MM.1S (cell line): ENCODE data around the gene HSPB6.

Experiments
- DNase-seq: peaks from one replicate; pipeline ENCODE4 v3.0.0-alpha.2; 2015
- H2AFZ ChIP-seq: fragments of 300-600 bp; sonication (generic); 2 replicates; pipeline ENCODE4 v1.6.0; 2016; ENCODE audit warnings: antibody characterized with exemption, low read length
- H3F3A ChIP-seq: fragments of 300-600 bp; sonication (generic); 2 replicates; pipeline ENCODE4 v1.6.1; 2016; ENCODE audit warnings: mild to moderate bottlenecking, antibody characterized with exemption, low read length, moderate library complexity, mixed read lengths; ENCODE audit not compliant: insufficient read depth
- H3K27ac ChIP-seq: fragments of 300-600 bp; sonication (generic); 2 replicates; pipeline ENCODE4 v1.5.1; 2016; ENCODE audit warnings: mild to moderate bottlenecking, low read length
- H3K27me3 ChIP-seq: fragments of 300-600 bp; sonication (generic); replicated peaks from 2 replicates; pipeline ENCODE4 v1.6.0; 2016; ENCODE audit warnings: low read length; ENCODE audit not compliant: insufficient read depth
- H3K36me3 ChIP-seq: fragments of 300-600 bp; sonication (generic); replicated peaks from 2 replicates; pipeline ENCODE4 v1.6.1; 2016; ENCODE audit warnings: mild to moderate bottlenecking, low read length, mixed read lengths; ENCODE audit not compliant: insufficient read depth
- H3K4me1 ChIP-seq: fragments of 300-600 bp; sonication (generic); 2 replicates; pipeline ENCODE4 v1.6.1; 2016; ENCODE audit warnings: low read length, mixed read lengths
- H3K4me2 ChIP-seq: fragments of 300-600 bp; sonication (generic); 2 replicates; pipeline ENCODE4 v1.6.0; 2016; ENCODE audit warnings: low read depth, low read length
- H3K4me3 ChIP-seq: fragments of 300-600 bp; sonication (generic); 2 replicates; pipeline ENCODE4 v1.5.1; 2016; ENCODE audit warnings: low read length, mixed read lengths
- H3K79me2 ChIP-seq: fragments of 300-600 bp; sonication (generic); 2 replicates; pipeline ENCODE4 v1.6.1; 2016; ENCODE audit warnings: mixed run types, low read length, mixed read lengths
- H3K9ac ChIP-seq: fragments of 300-600 bp; sonication (generic); 2 replicates; pipeline ENCODE4 v1.6.1; 2016; ENCODE audit warnings: low read length, mixed read lengths
- H3K9me2 ChIP-seq: fragments of 300-600 bp; sonication (generic); replicated peaks from 2 replicates; pipeline ENCODE4 v1.6.1; 2016; ENCODE audit warnings: mild to moderate bottlenecking, low read length, mixed read lengths; ENCODE audit not compliant: insufficient read depth
- H3K9me3 ChIP-seq: fragments of 300-600 bp; sonication (generic); replicated peaks from 2 replicates; pipeline ENCODE4 v1.6.1; 2016; ENCODE audit warnings: mild to moderate bottlenecking, low read length, mixed read lengths; ENCODE audit not compliant: insufficient read depth
- H4K20me1 ChIP-seq: fragments of 300-600 bp; sonication (generic); 2 replicates; pipeline ENCODE4 v1.6.1; 2016; ENCODE audit warnings: mild to moderate bottlenecking, low read length, moderate library complexity, mixed read lengths; ENCODE audit not compliant: insufficient read depth
- EZH2 ChIP-seq: fragments of 300-600 bp; sonication (generic); optimal IDR thresholded peaks from 2 replicates; pipeline ENCODE3; 2017; ENCODE audit warnings: low read depth, mild to moderate bottlenecking, antibody characterized with exemption, low read length, mixed read lengths
- EZH2phosphoT487 ChIP-seq: fragments of 300-600 bp; sonication (generic); IDR thresholded peaks from 2 replicates; pipeline ENCODE4 v1.6.1; 2018; ENCODE audit warnings: antibody characterized with exemption, low read length
- TF ChIP-seq, protein P1 (sequence below): fragments of 300-600 bp; sonication (generic); IDR thresholded peaks from 2 replicates; pipeline ENCODE4 v1.5.1; 2016; ENCODE audit warnings: antibody characterized with exemption, low read length, mixed read lengths

HSPB6 gene

DNA sequence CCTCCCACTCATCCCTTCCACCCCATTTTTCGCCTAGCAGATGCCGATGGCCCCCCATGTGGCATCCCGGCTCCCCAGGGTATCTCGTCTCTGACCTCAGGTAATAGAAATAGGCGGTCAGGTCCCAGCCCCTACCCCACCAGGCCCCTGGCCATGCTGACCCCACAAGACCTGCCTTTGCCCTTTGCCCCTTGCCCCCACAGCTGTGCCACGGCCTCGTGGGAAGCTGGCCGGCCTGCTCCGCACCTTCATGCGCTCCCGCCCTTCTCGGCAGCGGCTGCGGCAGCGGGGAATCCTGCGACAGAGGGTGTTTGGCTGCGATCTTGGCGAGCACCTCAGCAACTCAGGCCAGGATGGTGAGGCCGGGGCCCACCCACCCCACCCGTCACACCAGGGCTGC is 23.9 kb upstream of the HSPB6 start:
- H3K9me2 ChIP-seq = no peaks in the 10 kb centered on the region
- H3K27ac ChIP-seq = no peak overlapping the region
- no peak overlapping the region for H3K9ac ChIP-seq
- DNase-seq = no peak
- TF ChIP-seq EZH2 (no peak), EZH2phosphoT487 (no peak)
- TF ChIP-seq, protein P1, sequence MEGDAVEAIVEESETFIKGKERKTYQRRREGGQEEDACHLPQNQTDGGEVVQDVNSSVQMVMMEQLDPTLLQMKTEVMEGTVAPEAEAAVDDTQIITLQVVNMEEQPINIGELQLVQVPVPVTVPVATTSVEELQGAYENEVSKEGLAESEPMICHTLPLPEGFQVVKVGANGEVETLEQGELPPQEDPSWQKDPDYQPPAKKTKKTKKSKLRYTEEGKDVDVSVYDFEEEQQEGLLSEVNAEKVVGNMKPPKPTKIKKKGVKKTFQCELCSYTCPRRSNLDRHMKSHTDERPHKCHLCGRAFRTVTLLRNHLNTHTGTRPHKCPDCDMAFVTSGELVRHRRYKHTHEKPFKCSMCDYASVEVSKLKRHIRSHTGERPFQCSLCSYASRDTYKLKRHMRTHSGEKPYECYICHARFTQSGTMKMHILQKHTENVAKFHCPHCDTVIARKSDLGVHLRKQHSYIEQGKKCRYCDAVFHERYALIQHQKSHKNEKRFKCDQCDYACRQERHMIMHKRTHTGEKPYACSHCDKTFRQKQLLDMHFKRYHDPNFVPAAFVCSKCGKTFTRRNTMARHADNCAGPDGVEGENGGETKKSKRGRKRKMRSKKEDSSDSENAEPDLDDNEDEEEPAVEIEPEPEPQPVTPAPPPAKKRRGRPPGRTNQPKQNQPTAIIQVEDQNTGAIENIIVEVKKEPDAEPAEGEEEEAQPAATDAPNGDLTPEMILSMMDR = no peak
- no peak overlapping the region for H2AFZ ChIP-seq
- H3K79me2 ChIP-seq = peaks cover 13% of the 10 kb centered on the region
- no peaks in the 10 kb centered on the region for H3F3A ChIP-seq
- H3K9me3 ChIP-seq = no peaks in the 10 kb centered on the region
- no peaks in the 10 kb centered on the region for H3K27me3 ChIP-seq
- no peaks in the 10 kb centered on the region for H3K36me3 ChIP-seq
- H3K4me3 ChIP-seq = no peak overlapping the region
- peaks cover 7% of the 10 kb centered on the region for H3K4me1 ChIP-seq
- H4K20me1 ChIP-seq = no peaks in the 10 kb centered on the region
- H3K4me2 ChIP-seq = no peak overlapping the region

DNA sequence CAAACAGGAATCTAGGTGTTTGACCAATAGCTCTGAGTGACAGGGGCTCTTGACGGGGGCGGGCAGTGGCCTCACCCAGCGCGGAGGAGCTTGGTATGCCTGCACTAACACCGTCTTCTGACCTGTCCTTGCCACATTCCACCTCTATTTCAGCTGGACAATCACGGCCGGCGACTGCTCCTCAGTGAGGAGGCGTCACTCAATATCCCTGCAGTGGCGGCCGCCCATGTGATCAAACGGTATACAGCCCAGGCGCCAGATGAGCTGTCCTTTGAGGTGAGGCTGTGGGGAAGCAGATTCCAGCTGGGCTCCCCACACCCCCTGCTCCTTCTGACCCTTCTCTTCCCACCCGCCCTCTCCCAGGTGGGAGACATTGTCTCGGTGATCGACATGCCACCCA is 23.2 kb upstream of the HSPB6 start:
- no peaks in the 10 kb centered on the region for H3K36me3 ChIP-seq
- DNase-seq = no peak
- TF ChIP-seq, protein P1 = no peak
- TF ChIP-seq EZH2phosphoT487 (no peak), EZH2 (no peak)
- H3F3A ChIP-seq = no peaks in the 10 kb centered on the region
- no peak overlapping the region for H3K4me2 ChIP-seq
- no peaks in the 10 kb centered on the region for H4K20me1 ChIP-seq
- H2AFZ ChIP-seq = no peak overlapping the region
- H3K4me3 ChIP-seq = no peak overlapping the region
- no peaks in the 10 kb centered on the region for H3K27me3 ChIP-seq
- H3K4me1 ChIP-seq = peaks cover 7% of the 10 kb centered on the region
- H3K9ac ChIP-seq = no peak overlapping the region
- H3K27ac ChIP-seq = no peak overlapping the region
- peaks cover 13% of the 10 kb centered on the region for H3K79me2 ChIP-seq
- no peaks in the 10 kb centered on the region for H3K9me2 ChIP-seq
- no peaks in the 10 kb centered on the region for H3K9me3 ChIP-seq

DNA sequence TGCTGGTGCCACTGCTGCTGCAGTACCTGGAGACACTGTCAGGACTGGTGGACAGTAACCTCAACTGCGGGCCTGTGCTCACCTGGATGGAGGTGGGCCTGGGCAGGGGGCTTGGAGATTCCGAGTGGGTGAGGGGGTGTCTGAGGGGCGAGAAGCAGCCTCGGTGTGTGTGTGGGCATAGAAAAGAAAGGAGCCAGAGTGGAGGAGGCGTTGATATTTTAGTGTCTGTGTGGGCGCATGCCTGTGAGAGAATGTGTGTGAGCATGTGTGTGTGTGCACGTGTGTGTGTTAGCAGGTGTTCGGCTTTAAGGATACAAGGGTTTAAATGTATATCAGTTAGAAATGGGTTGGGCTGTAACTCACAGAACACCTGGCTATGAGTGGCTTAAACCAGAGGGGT is 22.2 kb upstream of the HSPB6 start:
- no peak overlapping the region for H3K9ac ChIP-seq
- TF ChIP-seq EZH2 (no peak), EZH2phosphoT487 (no peak)
- TF ChIP-seq, protein P1 = no peak
- DNase-seq = no peak

More for the DNA sequence above, 22.2 kb upstream of the HSPB6 start:
- peaks cover 13% of the 10 kb centered on the region for H3K79me2 ChIP-seq
- peaks cover 12% of the 10 kb centered on the region for H3K4me1 ChIP-seq
- no peaks in the 10 kb centered on the region for H4K20me1 ChIP-seq
- no peak overlapping the region for H3K4me2 ChIP-seq
- H2AFZ ChIP-seq = no peak overlapping the region
- no peaks in the 10 kb centered on the region for H3K9me2 ChIP-seq
- no peak overlapping the region for H3K27ac ChIP-seq
- no peaks in the 10 kb centered on the region for H3K27me3 ChIP-seq
- H3K36me3 ChIP-seq = no peaks in the 10 kb centered on the region
- no peak overlapping the region for H3K4me3 ChIP-seq
- H3K9me3 ChIP-seq = no peaks in the 10 kb centered on the region
- H3F3A ChIP-seq = no peaks in the 10 kb centered on the region
